GM12875 (cell line): Measurements from ENCODE around the gene PAH.

Experiments used
- H3K4me3 ChIP-seq: one replicate; pipeline ENCODE4 v1.5.1; 2011; ENCODE audit warnings: low read depth, low read length, control low read depth
- TF ChIP-seq, protein P1 (sequence below): IDR thresholded peaks from 2 replicates; pipeline ENCODE4 v1.5.1; 2011; ENCODE audit warnings: low read depth, mild to moderate bottlenecking, control low read depth, inconsistent platforms, low read length, moderate library complexity, borderline replicate concordance; ENCODE audit not compliant: insufficient read depth

The PAH gene

DNA sequence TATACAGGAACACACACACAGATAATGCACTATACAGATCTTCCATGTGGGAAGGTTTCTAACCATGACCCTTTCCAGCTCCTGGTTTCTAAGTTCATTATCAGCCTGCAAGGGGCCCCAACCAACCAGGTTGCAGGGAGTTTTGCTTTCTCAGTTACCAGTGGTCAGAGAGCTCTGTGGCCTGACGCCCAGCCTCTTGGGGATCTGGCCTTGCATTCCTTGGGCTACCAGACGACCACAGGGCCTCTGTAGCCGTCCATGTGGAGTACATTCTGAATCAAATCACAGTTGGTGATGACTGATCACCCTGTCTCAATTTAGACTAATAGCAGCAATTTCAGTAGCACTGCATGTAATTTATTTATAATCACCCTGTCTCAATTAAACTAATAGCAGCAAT is 47.5 kb downstream of the PAH start:
- no peak overlapping the region for H3K4me3 ChIP-seq
- TF ChIP-seq, protein P1, sequence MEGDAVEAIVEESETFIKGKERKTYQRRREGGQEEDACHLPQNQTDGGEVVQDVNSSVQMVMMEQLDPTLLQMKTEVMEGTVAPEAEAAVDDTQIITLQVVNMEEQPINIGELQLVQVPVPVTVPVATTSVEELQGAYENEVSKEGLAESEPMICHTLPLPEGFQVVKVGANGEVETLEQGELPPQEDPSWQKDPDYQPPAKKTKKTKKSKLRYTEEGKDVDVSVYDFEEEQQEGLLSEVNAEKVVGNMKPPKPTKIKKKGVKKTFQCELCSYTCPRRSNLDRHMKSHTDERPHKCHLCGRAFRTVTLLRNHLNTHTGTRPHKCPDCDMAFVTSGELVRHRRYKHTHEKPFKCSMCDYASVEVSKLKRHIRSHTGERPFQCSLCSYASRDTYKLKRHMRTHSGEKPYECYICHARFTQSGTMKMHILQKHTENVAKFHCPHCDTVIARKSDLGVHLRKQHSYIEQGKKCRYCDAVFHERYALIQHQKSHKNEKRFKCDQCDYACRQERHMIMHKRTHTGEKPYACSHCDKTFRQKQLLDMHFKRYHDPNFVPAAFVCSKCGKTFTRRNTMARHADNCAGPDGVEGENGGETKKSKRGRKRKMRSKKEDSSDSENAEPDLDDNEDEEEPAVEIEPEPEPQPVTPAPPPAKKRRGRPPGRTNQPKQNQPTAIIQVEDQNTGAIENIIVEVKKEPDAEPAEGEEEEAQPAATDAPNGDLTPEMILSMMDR, result no peak

DNA sequence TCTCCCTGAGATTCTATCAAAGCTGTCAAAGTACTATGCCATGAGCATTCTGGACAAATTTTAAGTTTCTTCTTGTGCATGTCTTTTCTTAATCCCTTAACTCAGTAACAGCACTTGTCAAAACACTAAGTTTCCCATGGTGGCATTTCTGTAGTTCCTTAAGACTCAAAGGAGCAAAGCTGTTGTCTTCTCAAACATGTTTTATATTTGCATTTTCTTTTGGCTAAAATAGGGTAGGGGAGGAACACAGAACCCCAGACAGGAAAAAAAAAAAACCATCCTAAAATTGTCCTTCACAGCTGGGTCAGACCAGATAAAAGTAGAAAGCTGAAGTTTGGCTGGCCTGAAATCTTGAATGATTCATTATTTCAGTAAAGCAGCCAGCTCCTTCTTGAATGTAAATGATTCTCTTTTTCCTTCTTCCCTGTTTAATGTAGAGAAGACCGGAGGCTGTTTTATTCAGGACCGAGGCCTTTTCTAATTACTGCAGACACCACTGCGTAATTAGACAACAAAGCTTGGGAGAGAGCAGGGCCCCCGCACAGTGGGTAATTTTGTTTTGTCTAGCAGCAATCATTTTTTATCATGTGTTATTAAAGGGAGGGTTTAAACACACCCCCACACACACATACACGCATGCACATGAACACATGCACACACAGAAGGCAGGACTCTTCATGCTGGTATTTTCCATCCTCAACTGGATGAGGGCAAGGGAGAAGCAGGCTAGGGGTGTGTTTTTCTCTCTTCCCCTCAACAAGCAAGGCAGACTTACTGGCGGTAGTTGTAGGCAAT is 51.0 kb downstream of the PAH start:
- TF ChIP-seq, protein P1, result no peak

DNA sequence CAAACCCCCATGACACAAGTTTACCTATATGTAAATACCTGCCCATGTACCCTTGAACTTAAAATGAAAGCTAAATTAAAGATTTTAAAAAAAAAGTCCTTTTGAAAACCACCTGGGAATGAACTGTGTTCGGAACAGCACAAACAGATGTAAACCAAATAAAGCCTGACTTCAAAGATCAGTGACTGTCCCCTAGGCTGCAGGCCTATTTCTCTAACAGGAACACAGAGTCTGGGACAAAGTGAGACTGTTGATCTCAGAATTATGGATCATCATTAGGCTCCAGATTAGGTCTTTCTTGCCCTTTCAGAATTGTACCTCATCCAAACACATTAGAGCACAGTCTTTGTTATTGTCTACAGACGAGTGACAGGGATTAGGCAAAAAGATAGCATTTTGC is 54.6 kb downstream of the PAH start:
- TF ChIP-seq, protein P1, result no peak
- H3K4me3 ChIP-seq, result no peak overlapping the region

More for the DNA sequence above, 51.0 kb downstream of the PAH start:
- no peak overlapping the region for H3K4me3 ChIP-seq

DNA sequence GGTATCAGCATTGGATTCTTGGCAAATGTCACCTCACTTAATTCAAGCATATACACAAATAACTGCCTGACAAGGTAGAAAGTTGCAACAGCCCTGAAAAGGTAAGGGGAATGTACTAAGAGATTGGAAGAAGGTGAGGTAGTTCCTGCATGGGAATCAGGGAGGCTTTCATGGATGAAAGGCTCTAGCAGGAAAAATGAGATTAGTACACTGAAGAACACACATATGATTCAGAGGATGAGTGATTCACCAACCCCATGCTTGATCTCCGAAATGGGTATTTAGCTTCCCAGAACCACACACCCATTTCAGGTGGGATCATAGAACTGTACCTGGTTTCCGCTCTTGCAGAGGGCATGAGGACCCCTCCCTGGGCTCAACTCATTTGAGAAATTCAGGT is 65.8 kb downstream of the PAH start:
- H3K4me3 ChIP-seq, result no peak overlapping the region
- TF ChIP-seq, protein P1, result no peak

DNA sequence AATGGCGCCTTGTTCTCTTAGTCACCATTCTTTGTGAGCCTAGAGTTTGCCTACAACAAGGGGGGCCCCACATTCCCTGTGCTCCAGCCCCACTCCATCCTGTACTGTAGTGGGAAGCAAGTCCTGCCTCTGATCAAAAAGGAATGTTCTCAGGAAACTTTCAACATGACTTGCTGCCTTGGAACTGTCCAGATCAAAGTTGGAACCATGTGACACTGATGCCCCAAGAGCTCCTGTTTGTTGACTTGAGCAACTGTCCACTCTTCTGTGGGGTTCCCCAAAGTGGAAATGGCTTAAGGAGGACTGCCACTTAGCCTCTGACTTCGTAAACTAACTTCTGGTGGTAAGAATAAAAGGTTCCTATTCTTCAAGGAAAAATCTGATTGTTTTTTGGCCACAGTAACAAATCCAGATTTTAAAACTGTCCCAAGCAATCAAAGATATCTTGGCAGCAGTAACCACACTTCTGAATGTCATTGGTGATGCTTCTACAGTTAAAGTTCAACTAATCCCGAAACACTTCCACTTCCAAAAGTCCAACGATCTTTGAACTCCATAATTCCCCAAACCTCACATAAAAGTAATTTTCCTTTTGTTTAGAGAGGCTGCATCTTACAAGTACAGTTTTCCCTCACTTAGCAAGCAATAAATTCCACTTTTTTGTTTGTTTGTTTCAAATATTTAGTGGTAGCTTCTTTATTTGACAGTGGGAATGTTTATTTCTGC is 67.2 kb downstream of the PAH start:
- TF ChIP-seq, protein P1, result no peak
- no peak overlapping the region for H3K4me3 ChIP-seq

DNA sequence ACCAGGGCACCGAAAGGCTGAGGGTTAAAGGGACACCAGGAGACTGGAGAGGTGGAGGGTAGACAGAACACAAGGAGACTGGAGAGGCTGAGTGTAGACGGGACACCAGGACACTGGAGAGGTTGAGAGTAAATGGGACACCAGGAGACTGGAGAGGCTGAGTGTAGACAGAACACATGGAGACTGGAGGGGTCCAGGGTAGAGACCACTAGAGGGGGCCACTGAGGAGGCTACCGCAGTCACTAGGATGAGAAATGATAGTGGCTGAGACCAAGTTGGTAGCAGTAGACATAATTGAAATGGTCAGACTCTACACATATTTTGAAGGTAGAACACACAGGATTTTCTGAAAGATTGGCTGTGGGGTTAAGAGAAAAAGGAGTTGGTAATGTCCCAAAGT is 68.2 kb downstream of the PAH start:
- H3K4me3 ChIP-seq, result no peak overlapping the region
- TF ChIP-seq, protein P1, result no peak

DNA sequence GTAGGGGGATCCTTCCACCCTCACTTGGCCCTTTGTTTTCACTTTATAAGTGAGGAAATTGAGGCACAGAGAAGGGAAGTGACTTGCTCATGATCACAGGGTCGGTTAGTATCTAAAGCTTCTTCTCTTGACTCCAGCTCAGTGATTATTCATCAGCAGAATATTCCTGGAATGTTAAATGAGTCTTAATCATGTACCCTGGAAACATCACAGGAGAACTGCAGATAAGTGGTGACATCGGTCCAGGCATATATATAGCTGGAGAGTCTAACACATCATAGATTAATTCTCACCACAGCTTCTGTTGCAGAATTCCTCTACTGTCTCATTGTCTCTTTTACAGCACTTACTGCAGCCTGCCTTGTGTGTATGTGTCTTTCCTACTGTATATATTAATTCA is 69.9 kb downstream of the PAH start:
- no peak overlapping the region for H3K4me3 ChIP-seq
- TF ChIP-seq, protein P1, result no peak
